ENCODE measurements around the gene PCSK2. TPM values are rescaled to one million over a fixed set of nuclear protein-coding genes. Genes with fewer than 3 reads are reported as not detected.

The PCSK2 gene
- total RNA-seq, 2 experiments from 2014 or later, result not detected

DNA sequence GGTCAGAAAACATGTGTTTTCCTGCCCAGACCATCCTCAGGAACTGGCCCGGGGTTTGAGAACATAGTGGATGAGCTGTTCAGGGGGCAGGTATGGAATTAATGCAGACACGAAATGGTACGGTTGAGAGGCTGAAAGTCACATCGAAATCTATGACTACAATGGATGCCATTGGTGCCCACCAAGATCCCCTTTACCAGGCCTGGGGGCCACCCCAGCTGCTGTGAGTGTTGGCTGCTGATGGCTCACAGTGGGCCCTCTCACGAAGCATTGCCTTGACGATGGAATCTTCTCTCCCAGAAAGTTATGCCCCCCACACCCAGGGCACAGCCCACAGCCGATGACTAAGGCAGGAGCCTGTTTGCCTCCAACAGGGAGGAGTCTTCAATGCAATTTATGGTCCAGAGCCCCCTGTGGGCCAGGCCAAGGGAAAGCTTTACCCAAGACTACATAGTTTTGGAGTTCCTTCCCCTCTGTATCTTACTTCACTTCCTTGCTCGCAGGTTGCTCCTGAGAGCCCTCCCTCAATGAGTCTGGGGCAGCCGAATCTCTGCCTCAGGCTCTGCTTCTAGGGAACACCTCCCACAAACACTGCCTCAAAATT is 211.7 kb downstream of the PCSK2 start:
- DNase-seq (ENCODE audit: low spot score), result no peak
- Histone ChIP-seq H3K79me2 (ENCODE audit: insufficient read depth, low read depth, low read length) (no peaks in the 10 kb centered on the region), H4K20me1 (ENCODE audit: insufficient read depth, low read length) (no peaks in the 10 kb centered on the region), H3K27ac (ENCODE audit: low read depth, low read length, poor library complexity, severe bottlenecking) (no peak overlapping the region), H3K9me2 (ENCODE audit: insufficient read depth, low read length) (no peaks in the 10 kb centered on the region), H3K9me3 (ENCODE audit: low read length) (no peaks in the 10 kb centered on the region), H3K4me2 (ENCODE audit: low read length) (no peak overlapping the region), H3K4me1 (ENCODE audit: insufficient read depth, low read length, poor library complexity, severe bottlenecking) (no peaks in the 10 kb centered on the region), H3K4me3 (ENCODE audit: low read depth, low read length, poor library complexity, severe bottlenecking) (no peak overlapping the region), H3K36me3 (ENCODE audit: insufficient read depth, low read length) (no peaks in the 10 kb centered on the region), H2AFZ (ENCODE audit: low read length) (no peak overlapping the region)
- BruUV-seq (replicated peaks), result no TSS peak
- POLR2A ChIA-PET, result no interaction called here
- CTCF ChIA-PET (ENCODE audit: unreplicated experiment), result no interaction called here
- no peak for TF ChIP-seq EZH2phosphoT487 (IDR thresholded peaks at IDR 0.05; ENCODE audit: borderline replicate concordance, low read depth, low read length)
- intact Hi-C loops (cut with micrococcal nuclease; ENCODE audit: unreplicated experiment), result loop anchor here (10.0 kb wide), 1 partner anchor 64 kb away; no protein-coding TSS in a partner anchor

DNA sequence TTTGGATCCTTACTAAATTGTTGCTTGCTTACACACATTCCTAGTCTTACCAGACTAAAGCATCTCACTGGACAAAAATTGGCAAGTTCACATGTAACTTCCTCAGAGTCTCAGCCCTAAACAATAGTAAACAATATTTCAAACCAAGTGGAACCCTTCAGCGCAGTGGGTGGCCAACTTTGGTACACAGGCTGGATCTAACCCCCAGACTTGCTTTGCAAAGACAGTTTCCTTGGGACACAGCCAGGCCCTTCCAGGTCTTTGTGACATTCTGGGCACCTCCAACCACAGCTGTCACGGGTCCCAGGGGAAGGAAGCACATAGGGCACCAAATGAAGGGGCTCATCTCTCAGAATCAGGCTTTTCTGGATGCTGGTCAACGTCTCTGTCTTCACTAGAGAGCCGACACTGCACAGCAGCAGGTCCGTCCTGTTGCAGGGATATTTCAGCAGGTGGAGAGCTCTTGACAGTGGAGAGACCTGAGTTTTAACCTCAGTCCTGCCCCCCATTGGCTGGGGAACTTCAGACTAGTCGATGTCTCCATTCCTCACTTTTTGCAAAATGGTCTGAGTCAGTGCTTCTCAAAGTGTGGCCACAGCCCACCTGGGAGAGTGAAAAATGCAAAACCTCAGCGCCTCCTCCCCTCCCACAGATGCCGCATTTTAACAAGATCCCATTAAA is 212.9 kb downstream of the PCSK2 start:
- Histone ChIP-seq H3K79me2 (ENCODE audit: insufficient read depth, low read depth, low read length) (no peaks in the 10 kb centered on the region), H3K9me2 (ENCODE audit: insufficient read depth, low read length) (no peaks in the 10 kb centered on the region), H4K20me1 (ENCODE audit: insufficient read depth, low read length) (no peaks in the 10 kb centered on the region), H3K36me3 (ENCODE audit: insufficient read depth, low read length) (no peaks in the 10 kb centered on the region), H3K4me3 (ENCODE audit: low read depth, low read length, poor library complexity, severe bottlenecking) (no peak overlapping the region), H3K4me1 (ENCODE audit: insufficient read depth, low read length, poor library complexity, severe bottlenecking) (no peaks in the 10 kb centered on the region), H3K9me3 (ENCODE audit: low read length) (no peaks in the 10 kb centered on the region), H3K27ac (ENCODE audit: low read depth, low read length, poor library complexity, severe bottlenecking) (no peak overlapping the region), H3K4me2 (ENCODE audit: low read length) (no peak overlapping the region), H2AFZ (ENCODE audit: low read length) (no peak overlapping the region)
- no TSS peak for BruUV-seq (replicated peaks)
- TF ChIP-seq EZH2phosphoT487 (IDR thresholded peaks at IDR 0.05; ENCODE audit: borderline replicate concordance, low read depth, low read length), result no peak
- TF ChIP-seq, protein P1, sequence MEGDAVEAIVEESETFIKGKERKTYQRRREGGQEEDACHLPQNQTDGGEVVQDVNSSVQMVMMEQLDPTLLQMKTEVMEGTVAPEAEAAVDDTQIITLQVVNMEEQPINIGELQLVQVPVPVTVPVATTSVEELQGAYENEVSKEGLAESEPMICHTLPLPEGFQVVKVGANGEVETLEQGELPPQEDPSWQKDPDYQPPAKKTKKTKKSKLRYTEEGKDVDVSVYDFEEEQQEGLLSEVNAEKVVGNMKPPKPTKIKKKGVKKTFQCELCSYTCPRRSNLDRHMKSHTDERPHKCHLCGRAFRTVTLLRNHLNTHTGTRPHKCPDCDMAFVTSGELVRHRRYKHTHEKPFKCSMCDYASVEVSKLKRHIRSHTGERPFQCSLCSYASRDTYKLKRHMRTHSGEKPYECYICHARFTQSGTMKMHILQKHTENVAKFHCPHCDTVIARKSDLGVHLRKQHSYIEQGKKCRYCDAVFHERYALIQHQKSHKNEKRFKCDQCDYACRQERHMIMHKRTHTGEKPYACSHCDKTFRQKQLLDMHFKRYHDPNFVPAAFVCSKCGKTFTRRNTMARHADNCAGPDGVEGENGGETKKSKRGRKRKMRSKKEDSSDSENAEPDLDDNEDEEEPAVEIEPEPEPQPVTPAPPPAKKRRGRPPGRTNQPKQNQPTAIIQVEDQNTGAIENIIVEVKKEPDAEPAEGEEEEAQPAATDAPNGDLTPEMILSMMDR (conservative IDR thresholded peaks at IDR 0.05; ENCODE audit: low read length), result no peak
- CTCF ChIA-PET (ENCODE audit: unreplicated experiment), result no interaction called here
- POLR2A ChIA-PET, result no interaction called here
- DNase-seq (ENCODE audit: low spot score), result no peak
- intact Hi-C loops (cut with micrococcal nuclease; ENCODE audit: unreplicated experiment), result loop anchor here (10.0 kb wide), 1 partner anchor 65 kb away; no protein-coding TSS in a partner anchor

DNA sequence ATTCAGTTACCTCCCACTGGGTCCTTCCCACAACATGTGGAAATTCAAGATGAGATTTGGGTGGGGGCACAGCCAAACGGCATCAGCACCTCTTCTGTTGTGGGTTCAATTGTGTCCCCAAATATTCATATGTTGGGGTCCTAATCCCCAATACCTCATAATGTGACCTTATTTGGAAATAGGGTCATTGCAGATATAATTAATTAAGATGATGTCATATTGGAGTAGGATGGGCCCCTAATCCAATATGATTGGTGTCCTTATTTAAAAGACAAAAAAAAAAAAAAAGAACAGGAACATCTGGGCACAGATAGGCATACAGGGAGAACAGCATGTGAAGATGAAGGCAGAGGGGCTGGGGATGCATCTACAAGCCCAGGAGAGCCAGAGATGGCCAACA is 214.9 kb downstream of the PCSK2 start:
- Histone ChIP-seq H3K36me3 (ENCODE audit: insufficient read depth, low read length) (no peaks in the 10 kb centered on the region), H3K4me2 (ENCODE audit: low read length) (no peak overlapping the region), H3K4me3 (ENCODE audit: low read depth, low read length, poor library complexity, severe bottlenecking) (no peak overlapping the region), H4K20me1 (ENCODE audit: insufficient read depth, low read length) (no peaks in the 10 kb centered on the region), H3K4me1 (ENCODE audit: insufficient read depth, low read length, poor library complexity, severe bottlenecking) (no peaks in the 10 kb centered on the region), H3K27ac (ENCODE audit: low read depth, low read length, poor library complexity, severe bottlenecking) (no peak overlapping the region), H3K9me3 (ENCODE audit: low read length) (no peaks in the 10 kb centered on the region), H2AFZ (ENCODE audit: low read length) (no peak overlapping the region), H3K9me2 (ENCODE audit: insufficient read depth, low read length) (no peaks in the 10 kb centered on the region), H3K79me2 (ENCODE audit: insufficient read depth, low read depth, low read length) (no peaks in the 10 kb centered on the region)
- TF ChIP-seq, protein P1 (conservative IDR thresholded peaks at IDR 0.05; ENCODE audit: low read length), result no peak
- TF ChIP-seq EZH2phosphoT487 (IDR thresholded peaks at IDR 0.05; ENCODE audit: borderline replicate concordance, low read depth, low read length), result no peak
- BruUV-seq (replicated peaks), result no TSS peak
- ChIA-PET POLR2A (no interaction called here), CTCF (ENCODE audit: unreplicated experiment) (no interaction called here)
- no peak for DNase-seq (ENCODE audit: low spot score)
- intact Hi-C loops (cut with micrococcal nuclease; ENCODE audit: unreplicated experiment), result no loop called here
